Prostate gland (tissue), 2 donors: ENCODE data around the gene PTPN14.

ENCODE experiments used
- POLR2A ChIP-seq: fragments of 450-650 bp; IDR thresholded peaks from one replicate; pipeline ENCODE4 v1.6.1; 2016; ENCODE audit warnings: antibody characterized with exemption, mild to moderate bottlenecking
- TF ChIP-seq, protein P1 (sequence below), 4 experiments: fragments of 200-600 bp in 2 of 4; fragments of 450-650 bp in 2 of 4; sonication (generic) in 2 of 4; IDR thresholded peaks; 1 replicate in 3 of 4; 2 replicates in 1 of 4; pipeline ENCODE4 v1.5.1; 2016 to 2019; ENCODE audit warnings: antibody characterized with exemption in 4 of 4, mild to moderate bottlenecking in 2 of 4, moderate library complexity in 2 of 4

DNA sequence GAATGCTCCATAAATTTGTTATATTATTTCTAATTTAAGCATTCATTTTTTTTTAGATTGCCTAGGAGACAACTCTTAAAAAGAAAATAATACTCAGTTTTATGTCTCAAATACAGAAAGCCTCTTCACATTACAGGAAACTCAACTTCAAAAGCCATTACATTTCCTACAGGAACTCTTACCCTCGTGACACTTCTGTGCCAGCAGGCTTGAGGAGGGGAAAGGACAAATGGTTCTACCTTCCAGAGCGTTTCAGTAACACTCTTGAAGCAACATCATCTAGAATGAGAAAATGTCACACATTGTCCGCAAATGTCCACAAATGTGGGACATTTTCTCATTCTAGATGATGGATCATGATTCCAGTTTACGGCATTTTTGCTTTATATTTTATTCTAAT is 51.7 kb downstream of the PTPN14 start:
- TF ChIP-seq, protein P1, sequence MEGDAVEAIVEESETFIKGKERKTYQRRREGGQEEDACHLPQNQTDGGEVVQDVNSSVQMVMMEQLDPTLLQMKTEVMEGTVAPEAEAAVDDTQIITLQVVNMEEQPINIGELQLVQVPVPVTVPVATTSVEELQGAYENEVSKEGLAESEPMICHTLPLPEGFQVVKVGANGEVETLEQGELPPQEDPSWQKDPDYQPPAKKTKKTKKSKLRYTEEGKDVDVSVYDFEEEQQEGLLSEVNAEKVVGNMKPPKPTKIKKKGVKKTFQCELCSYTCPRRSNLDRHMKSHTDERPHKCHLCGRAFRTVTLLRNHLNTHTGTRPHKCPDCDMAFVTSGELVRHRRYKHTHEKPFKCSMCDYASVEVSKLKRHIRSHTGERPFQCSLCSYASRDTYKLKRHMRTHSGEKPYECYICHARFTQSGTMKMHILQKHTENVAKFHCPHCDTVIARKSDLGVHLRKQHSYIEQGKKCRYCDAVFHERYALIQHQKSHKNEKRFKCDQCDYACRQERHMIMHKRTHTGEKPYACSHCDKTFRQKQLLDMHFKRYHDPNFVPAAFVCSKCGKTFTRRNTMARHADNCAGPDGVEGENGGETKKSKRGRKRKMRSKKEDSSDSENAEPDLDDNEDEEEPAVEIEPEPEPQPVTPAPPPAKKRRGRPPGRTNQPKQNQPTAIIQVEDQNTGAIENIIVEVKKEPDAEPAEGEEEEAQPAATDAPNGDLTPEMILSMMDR (IDR thresholded peaks at IDR 0.05) = no peak
- no peak for TF ChIP-seq POLR2A
